ENCODE results near the gene BTN1A1. TPM values are rescaled to one million over a fixed set of nuclear protein-coding genes. Genes with fewer than 3 reads are reported as not detected.
A peak's percentile ranks its signal among the peaks of the same experiment; 100 is the strongest.

BTN1A1 gene
- total and polyA plus RNA-seq, 9 of the 15 experiments (the other 6 are each of a cell fraction or from before 2014, with no cell fraction given), result 0.01 to 0.15 (median 0.06) TPM; not detected in 4

DNA sequence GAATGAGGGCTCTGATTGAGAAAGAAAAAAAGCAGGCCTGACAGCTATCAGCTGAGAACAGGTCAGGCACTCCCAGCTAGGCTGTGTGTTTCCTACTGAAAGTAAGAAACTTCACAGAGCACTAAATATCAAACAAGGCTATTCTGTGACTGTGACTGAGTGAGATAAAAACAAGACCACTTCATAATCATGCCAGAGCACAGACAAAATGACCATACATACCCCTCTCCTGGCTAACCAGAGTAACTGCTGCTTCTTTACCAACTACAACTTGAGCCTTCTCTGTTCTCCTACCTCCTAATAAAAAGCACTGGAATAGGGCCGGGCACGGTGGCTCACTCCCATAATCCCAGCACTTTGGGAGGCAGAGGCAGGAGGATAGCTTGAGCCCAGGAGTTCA, 6.8 kb upstream of the BTN1A1 start (continued):
- TF ChIP-seq EP300 (IDR thresholded peaks at IDR 0.05; ENCODE audit: low read length) (peak; percentile 68), SIN3A (IDR thresholded peaks at IDR 0.05; ENCODE audit: borderline replicate concordance in 2 of 2, control insufficient read depth in 1 of 2, low read depth in 2 of 2, low read length in 2 of 2) (peak in 1 of 2 experiments; percentile 54; a peak in 1 of 4 replicates), FOXA1 (IDR thresholded peaks at IDR 0.05; ENCODE audit: borderline replicate concordance) (no peak), POLR2H (tag; IDR thresholded peaks at IDR 0.05; ENCODE audit: low read depth) (no peak), SIRT6 (IDR thresholded peaks at IDR 0.05; ENCODE audit: low read depth, low read length) (no peak), THRAP3 (IDR thresholded peaks at IDR 0.05; ENCODE audit: borderline replicate concordance) (no peak), PTBP1 (IDR thresholded peaks at IDR 0.05; ENCODE audit: low read depth, low read length) (0 out of 2 replicates have a peak, but pooled peaks have one; percentile 23), CTBP1 (IDR thresholded peaks at IDR 0.05; ENCODE audit: borderline replicate concordance) (no peak), RAD21 (CRISPR knock-in tag; conservative IDR thresholded peaks at IDR 0.05 in 1 of 2, IDR thresholded peaks at IDR 0.05 in 1 of 2) (peak; percentile 78 to 93), CXXC5 (CRISPR knock-in tag; IDR thresholded peaks at IDR 0.05) (no peak), RCOR1 (IDR thresholded peaks at IDR 0.05; ENCODE audit: borderline replicate concordance in 1 of 2, low read depth in 2 of 2, low read length in 2 of 2) (peak in 1 of 2 experiments; percentile 54; a peak in 2 of 4 replicates), HMG20B (CRISPR knock-in tag; IDR thresholded peaks at IDR 0.05) (no peak), SMAD1 (IDR thresholded peaks at IDR 0.05; ENCODE audit: low read depth, low read length, partially characterized antibody) (peak; percentile 23), JUND (IDR thresholded peaks at IDR 0.05; ENCODE audit: borderline replicate concordance, low read depth, low read length) (peak; percentile 41; the same call in 1 of the 2 replicates), JUND (tag; IDR thresholded peaks at IDR 0.05; ENCODE audit: borderline replicate concordance, low read depth, low read length) (no peak), TGIF2 (CRISPR knock-in tag; IDR thresholded peaks at IDR 0.05) (no peak), PHB (CRISPR knock-in tag; IDR thresholded peaks at IDR 0.05) (no peak), HDAC8 (tag; IDR thresholded peaks at IDR 0.05) (0 out of 2 replicates have a peak, but pooled peaks have one; percentile 9), ZNF431 (CRISPR knock-in tag; IDR thresholded peaks at IDR 0.05) (no peak), TCF3 (CRISPR knock-in tag; IDR thresholded peaks at IDR 0.05) (peak; percentile 73), CBFA2T2 (conservative IDR thresholded peaks at IDR 0.05) (peak; percentile 76), MCM2 (IDR thresholded peaks at IDR 0.05; ENCODE audit: low read depth) (no peak), PCBP1 (IDR thresholded peaks at IDR 0.05; ENCODE audit: low read depth, low read length, poor library complexity, severe bottlenecking) (no peak), MEIS2 (IDR thresholded peaks at IDR 0.05; ENCODE audit: partially characterized antibody) (peak; percentile 58), FOXP1 (CRISPR knock-in tag; IDR thresholded peaks at IDR 0.05) (no peak), PRMT5 (CRISPR knock-in tag; IDR thresholded peaks at IDR 0.05) (no peak), ZNF121 (CRISPR knock-in tag; conservative IDR thresholded peaks at IDR 0.05) (no peak)
- TF ChIP-seq, protein P1, sequence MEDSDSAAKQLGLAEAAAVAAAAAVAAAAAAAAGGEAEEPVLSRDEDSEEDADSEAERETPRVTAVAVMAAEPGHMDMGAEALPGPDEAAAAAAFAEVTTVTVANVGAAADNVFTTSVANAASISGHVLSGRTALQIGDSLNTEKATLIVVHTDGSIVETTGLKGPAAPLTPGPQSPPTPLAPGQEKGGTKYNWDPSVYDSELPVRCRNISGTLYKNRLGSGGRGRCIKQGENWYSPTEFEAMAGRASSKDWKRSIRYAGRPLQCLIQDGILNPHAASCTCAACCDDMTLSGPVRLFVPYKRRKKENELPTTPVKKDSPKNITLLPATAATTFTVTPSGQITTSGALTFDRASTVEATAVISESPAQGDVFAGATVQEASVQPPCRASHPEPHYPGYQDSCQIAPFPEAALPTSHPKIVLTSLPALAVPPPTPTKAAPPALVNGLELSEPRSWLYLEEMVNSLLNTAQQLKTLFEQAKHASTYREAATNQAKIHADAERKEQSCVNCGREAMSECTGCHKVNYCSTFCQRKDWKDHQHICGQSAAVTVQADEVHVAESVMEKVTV (CRISPR knock-in tag; IDR thresholded peaks at IDR 0.05), result peak; percentile 66
- TF ChIP-seq, protein P2, sequence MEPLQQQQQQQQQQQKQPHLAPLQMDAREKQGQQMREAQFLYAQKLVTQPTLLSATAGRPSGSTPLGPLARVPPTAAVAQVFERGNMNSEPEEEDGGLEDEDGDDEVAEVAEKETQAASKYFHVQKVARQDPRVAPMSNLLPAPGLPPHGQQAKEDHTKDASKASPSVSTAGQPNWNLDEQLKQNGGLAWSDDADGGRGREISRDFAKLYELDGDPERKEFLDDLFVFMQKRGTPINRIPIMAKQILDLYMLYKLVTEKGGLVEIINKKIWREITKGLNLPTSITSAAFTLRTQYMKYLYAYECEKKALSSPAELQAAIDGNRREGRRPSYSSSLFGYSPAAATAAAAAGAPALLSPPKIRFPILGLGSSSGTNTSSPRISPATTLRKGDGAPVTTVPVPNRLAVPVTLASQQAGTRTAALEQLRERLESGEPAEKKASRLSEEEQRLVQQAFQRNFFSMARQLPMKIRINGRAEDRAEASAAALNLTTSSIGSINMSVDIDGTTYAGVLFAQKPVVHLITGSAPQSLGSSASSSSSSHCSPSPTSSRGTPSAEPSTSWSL (CRISPR knock-in tag; IDR thresholded peaks at IDR 0.05; ENCODE audit: borderline replicate concordance), result no peak
